Muscle of arm (tissue), 12 donors: ENCODE results near the gene ELOA. TPM values are rescaled to one million over a fixed set of nuclear protein-coding genes. Genes with fewer than 3 reads are reported as not detected.
"Not testable (repeated sequence)": the region's sequence is repeated elsewhere in the genome, so short reads cannot be mapped to it uniquely, and the experiment has no call there.

Experiments
- DNase-seq: peaks from one replicate; pipeline ENCODE4 v3.0.0-alpha.2; 2013
- polyA plus RNA-seq, 12 donors: library from polyadenylated mRNA; unstranded; fragments of 120-200 nt; gene quantifications; one replicate each; pipeline ENCODE4 v1.2.1, GENCODE V29; 2013; ENCODE audit not compliant: insufficient read length in 12 of 12

ELOA gene
- polyA plus RNA-seq, 12 donors, result 23.3 to 33.8 (median 30.6) TPM; not detected in 1

DNA sequence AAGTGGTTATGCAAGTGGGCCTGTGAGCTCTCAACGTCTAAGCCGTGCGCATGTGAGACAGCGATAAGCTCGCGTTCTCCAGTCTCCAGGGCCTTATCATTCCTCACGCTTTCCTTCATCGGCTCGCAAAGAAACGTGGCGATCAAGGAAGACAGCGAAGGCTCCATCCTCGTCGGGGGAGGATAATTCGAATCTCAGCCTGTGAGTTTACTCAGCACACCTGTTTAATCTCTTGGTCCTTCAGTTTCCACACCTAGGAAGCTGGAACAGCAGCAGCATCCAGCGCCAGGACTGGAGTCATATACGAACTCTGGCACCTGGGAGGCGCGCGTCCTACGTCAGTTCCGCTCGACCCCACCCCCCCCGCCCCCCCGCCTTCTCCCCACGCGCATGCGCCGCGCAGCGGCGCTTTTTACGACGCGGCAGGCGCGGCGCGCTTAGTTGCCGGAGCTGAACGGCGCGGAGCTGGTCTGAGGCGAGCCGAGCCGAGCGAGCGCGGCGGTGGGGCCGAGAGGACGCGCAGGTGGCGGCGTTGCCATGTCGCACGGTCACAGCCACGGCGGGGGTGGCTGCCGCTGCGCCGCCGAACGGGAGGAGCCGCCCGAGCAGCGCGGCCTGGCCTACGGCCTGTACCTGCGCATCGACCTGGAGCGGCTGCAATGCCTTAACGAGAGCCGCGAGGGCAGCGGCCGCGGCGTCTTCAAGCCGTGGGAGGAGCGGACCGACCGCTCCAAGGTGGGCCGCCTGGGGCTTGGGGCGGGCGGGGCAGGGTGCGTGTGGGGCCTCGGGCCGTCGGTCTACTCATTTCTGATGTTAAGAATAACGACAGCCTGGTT is 34.9 kb downstream of the ELOA start, which contains the start of gene PITHD1:
Gene PITHD1, plus strand, starts transcription at position 440 of the 836 bp plus-strand sequence. Its CDS starts 98 bp downstream, at position 538.
- DNase-seq, result peak; percentile 87

DNA sequence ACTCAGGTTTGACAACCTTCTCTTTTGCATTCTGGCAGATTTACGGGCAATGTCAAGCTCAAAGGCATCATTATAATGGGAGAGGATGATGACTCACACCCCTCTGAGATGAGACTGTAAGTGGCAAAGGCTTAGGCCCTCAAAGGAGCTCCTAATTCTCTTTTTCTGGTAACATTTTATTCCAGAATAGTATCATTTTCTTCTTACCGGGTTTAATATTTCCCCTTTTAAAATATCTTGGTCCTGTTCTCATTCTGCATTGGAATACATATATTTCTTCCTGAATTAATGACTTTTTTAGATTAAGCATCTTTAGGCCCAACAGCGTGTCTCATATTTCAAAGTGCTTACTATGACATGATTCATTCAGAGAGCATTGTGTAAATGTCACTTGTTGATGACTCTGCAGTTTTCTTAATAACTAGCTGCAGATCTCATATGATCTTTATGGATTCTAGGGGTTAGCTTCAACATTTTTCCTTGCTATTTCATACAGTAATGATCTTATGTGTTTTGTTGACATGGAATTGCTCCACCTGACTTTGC is 36.6 kb downstream of the ELOA start:
- DNase-seq, result no peak

DNA sequence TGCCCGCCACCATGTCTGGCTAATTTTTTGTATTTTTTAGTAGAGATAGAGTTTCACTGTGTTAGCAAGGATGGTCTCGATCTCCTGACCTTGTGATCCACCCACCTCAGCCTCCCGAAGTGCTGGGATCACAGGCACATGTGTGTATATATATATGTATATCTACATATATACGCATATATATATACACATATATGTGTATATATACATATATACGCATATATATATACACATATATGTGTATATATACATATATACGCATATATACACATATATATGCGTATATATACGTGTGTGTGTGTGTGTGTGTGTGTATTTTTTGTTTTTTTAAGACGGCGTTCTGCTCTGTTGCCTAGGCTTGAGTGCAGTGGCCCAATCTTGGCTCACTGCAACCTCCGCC is 39.9 kb downstream of the ELOA start:
- DNase-seq, result not testable (repeated sequence)

DNA sequence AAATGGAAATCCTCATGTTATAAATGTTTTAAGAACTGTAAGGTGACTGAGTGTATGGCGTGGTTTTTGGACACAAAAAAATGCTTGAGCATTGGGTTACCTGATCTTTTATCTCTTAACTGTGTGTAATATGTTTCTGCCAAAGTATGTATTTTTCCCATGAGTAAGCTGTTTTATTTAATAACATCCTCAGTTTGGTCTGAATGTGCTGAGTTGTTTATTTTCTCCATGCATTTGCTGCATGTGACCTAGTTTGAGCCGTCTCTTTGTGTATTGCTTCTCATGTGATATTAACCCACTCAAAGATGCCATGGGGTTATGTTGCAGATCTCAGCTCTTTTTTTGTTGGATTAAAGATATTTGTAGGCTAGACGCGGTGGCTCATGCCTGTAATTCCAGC is 41.6 kb downstream of the ELOA start:
- DNase-seq, result no peak

DNA sequence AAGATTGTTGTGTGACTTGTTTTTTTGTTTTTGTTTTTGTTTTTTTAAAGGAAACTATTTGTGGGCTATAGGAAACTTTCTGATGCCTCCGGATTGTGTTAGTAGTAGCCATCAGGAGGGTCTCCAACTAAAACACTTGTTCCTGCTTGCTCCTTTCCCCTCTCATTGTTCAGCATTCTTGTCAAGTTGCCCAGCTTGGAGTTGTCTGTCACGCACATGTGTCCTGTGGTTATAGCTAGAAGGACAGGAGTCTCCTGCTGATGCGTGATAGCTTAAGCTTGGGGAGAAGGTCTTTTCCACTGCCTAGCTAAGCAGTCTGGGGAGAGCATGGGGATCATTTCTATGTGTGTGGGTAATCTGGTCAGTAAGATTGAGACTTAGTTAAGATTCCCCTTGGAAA is 44.4 kb downstream of the ELOA start:
- DNase-seq, result no peak

DNA sequence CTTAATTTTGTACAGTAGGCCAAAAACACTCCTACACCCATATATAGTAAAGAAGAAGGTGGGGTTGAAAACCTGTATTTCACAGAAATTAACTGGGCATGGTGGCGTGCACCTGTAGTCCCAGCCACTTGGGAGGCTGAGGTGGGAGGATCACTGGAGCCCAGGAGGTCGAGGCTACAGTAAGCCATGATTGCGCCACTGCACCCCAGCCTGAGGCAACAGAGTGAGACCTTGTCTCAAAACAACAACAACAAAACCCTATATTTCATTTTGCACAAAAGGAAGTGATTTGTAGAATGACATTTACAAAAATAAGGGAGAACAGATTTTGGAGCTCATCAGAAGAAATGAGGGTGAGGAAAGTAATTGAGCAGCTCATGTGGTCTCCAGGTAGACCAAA is 45.4 kb downstream of the ELOA start:
- DNase-seq, result no peak

DNA sequence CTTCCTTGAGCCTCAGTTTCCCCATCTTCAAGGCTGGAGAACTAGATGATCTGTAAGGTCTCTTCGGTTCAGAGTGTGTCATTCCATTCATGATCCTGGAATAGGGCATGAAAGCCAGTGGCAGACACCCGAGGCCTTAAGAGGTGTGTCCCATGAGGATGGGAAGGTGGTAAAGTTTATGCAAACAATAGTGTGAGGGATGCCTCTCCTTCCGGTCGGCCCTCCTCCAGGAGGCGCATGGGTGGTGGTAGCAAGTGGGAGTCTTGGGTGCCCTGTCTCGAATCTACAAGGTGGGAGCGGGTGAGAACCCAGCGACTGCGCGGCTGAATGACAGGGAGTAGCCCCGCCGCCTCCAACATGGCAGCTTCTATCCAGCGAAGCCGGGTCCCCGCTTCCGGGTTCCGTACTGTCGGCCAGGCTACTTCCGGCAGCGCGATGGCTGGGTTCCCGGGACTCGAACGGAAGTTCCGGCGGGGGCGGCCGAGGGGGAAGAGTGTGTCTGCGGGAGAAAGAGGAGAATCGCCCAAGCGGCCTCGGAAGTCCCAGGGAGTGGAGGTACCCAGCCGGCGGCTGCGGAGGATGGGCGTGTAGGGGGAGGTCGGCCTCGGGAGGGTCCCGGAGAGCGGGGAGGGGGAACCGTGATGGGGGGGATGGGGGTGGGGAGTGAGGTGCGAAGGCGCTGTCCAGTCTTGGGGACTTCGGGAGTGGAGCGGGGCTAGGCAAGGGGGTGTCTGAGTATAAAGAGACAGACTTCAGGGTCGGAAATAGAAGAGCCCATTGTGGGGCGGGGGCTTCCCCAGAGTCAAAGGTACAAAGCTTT is 47.6 kb downstream of the ELOA start, which contains the start of gene LYPLA2:
Gene LYPLA2, plus strand, starts transcription at position 450 of the 820 bp plus-strand sequence. CDS start 1,538 bp downstream, outside the sequence.
- peak; percentile 95 for DNase-seq

DNA sequence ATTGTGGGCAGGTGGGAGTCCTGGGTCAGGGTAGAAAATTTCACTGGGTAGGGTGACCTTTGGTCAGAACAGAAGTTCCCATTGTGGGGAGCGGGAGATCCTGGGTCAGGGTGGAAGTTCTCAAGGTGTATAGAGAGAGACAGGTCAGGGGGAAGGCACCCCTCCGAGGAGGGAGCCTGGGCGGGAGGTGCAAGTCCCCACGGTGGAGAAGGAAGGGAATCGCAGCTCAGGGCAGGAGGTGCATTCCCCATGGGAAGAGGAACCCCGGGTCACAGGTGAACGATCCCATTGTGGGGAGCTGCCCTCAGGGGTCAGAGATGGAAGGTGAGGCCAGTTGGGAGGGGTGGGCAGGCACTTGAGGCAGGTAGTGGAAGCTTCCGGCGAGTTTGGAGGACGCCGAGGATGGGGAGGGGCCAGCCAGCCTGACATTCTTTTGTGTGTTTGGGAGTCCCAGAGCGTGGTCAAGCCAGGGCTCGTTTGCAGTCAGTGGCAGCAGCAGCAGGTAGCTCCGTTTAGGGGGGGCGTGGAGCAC is 48.3 kb downstream of the ELOA start:
- no peak for DNase-seq

DNA sequence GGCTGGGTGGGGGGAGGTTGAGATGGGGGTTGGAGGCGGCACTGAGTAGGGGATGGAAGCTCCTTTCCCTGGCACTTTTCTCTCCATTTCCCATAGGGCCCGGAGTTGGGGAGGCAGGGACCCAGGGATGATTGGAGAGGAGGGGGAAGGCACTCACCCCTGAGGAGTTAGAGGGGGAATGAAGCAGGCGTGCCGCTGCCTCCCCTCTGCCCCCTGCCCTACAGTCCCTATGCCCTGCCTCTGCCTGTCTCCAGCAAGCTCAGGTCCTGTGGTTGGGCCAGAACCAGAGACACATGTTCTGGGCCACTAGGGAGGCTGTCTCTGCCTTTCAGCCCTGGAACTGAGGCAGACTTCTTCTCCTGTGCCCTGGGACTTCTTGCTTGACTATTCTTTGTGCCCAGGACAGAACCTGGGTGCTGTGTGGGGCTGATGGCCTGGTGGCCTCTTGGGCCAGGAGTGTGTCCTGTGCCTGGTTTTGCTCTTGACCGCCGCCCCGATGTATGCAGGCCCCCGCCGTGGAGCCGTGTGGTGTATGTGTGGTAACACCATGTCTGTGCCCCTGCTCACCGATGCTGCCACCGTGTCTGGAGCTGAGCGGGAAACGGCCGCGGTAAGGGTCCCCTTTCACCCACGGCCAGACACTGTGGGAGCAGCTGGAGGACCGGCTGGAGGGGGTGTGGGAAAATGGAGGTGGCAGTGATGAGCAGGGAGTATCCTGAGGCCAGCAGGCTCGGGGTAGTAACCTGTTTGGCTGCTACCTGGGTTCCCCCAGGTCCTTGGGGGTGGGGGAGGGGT is 49.1 kb downstream of the ELOA start:
- DNase-seq, result no peak

DNA sequence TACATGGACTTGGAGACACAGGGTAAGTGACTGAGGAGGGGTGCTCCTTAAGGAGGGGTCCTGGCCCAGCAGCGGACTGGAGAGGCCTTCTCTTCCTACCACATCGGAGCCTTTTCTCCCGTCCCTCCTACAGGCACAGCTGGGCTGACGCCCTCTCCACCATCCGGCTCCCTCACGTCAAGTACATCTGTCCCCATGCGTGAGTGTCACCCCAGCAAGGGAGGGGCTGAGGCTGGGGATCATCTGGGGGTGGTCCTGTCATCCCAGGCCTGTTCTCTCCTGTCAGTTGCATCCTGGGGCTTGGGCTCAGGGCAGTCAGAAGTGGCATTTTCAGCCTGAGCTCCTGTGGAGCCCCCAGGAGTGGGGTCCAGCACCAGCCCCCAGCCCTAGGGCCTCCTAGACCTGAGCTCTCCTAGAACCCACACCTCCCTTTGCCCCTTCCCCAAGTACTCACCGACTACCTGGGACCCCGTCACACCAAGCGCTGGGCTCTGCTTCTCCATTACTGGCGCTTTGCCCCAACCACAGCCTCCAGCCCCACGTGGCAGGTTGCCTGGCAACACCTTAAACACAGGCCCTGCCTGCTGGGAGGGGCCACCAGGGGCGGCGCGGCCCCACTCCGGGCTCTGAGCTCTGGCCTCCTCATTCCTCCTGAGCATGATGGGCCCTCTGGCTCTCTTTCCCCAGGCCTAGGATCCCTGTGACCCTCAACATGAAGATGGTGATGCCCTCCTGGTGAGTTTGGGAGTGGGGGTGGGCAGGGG is 49.9 kb downstream of the ELOA start:
- no peak for DNase-seq

DNA sequence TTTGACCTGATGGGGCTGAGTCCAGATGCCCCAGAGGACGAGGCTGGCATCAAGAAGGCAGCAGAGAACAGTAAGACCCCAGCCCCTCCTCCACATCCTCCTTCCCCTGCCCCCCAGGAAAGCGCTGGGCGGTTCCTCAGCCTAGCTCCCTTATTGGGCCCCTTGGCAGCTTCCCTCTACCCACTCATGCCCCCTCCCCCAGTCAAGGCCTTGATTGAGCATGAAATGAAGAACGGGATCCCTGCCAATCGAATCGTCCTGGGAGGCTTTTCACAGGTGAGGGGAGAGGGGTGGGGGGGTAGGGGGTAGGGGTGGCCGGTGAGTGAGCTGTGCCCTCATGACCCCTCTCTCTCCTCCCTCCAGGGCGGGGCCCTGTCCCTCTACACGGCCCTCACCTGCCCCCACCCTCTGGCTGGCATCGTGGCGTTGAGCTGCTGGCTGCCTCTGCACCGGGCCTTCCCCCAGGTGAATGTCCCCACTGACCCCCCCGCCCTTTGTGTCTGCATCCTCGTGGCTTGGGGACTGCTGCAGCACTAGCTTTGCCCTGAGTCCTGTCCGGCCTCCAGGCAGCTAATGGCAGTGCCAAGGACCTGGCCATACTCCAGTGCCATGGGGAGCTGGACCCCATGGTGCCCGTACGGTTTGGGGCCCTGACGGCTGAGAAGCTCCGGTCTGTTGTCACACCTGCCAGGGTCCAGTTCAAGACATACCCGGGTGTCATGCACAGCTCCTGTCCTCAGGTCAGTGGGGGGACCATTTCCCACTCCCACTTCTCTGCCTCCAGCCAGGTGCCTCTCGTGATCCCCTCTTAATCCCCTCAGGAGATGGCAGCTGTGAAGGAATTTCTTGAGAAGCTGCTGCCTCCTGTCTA is 50.8 kb downstream of the ELOA start:
- DNase-seq, result no peak

DNA sequence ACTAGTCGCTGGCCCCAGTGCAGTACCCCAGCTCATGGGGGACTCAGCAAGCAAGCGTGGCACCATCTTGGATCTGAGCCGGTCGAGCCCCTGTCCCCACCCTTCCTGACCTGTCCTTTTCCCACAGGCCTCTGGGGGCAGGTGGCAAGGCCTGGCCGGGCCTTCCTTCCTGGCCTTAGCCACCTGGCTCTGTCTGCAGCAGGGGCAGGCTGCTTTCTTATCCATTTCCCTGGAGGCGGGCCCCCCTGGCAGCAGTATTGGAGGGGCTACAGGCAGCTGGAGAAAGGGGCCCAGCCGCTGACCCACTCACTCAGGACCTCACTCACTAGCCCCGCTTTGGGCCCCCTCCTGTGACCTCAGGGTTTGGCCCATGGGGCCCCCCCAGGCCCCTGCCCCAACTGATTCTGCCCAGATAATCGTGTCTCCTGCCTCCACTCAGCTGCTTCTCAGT is 51.5 kb downstream of the ELOA start:
- not testable (repeated sequence) for DNase-seq

DNA sequence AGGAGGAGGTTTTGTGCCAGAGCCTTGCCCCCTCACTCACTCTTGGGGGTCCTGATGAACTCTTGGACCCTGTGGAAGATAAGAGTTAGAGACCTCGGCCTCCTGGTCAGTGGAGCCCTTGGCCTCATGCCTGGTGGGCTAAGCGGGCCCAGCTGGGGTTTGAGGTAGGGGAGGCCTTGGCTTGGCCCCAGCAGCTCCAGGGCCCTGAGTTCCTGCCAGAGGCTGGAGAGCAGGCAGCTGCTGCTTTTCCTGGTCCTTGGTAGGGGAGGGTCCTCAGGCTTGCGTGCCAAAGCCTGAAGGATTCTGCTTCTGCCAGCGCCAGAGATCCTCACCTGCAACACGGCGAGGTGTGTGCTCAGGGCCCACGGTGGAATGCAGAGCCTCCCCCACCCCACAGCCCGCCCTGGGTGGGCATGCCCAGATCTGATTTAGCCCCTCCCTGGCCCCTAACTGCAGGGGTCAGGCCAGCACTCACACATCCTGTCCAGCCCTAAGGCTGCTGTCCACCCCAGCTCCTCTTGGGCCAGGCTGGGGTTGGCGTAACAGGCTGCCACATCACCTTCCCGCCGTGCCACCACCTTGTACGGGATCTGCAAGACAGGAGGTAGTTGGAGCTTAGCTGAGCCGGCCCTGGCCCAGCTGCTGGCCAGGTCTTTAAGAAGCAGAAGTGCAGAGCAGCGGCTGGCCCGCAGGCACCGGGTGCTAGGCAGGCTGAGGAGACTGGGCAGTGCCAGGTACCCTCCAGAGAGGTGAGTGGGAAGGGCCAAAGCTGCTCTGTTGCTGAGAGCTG is 52.6 kb downstream of the ELOA start:
- no peak for DNase-seq

DNA sequence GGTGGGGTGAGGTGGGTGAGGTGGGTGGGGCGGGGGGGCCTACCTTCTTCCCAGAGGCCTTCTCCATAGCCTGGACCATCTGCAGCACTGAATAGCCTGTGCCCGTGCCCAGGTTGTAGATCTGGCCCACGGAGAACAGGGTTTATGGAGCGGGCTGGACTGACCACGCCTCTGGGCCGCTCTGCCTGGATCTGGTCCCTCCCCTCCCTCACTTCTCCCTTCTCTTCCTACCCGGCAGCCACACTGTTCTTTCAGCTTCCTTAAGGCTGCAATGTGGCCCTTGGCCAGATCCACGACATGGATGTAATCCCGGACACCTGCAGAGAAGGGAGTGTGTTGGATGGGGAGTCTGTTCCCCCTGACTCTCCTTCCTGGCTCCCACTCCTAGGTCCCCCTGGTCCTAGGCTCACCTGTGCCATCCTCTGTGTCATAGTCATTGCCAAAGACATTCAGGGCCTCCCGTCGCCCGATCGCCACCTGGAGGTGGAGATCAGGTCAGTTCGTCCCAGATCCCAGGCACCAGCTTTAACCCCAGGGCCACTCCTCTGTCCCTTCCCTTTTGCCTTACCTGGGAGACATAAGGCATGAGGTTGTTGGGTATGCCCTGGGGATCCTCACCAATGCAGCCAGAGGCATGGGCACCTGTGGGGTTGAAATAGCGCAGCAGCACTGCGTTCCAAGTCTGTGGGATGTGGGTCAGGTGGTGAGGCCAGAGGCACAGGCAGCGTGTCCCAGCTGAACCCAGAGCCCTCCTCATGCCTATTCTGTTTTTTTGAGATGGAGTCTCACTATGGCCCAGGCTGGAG is 53.4 kb downstream of the ELOA start:
- DNase-seq, result no peak

DNA sequence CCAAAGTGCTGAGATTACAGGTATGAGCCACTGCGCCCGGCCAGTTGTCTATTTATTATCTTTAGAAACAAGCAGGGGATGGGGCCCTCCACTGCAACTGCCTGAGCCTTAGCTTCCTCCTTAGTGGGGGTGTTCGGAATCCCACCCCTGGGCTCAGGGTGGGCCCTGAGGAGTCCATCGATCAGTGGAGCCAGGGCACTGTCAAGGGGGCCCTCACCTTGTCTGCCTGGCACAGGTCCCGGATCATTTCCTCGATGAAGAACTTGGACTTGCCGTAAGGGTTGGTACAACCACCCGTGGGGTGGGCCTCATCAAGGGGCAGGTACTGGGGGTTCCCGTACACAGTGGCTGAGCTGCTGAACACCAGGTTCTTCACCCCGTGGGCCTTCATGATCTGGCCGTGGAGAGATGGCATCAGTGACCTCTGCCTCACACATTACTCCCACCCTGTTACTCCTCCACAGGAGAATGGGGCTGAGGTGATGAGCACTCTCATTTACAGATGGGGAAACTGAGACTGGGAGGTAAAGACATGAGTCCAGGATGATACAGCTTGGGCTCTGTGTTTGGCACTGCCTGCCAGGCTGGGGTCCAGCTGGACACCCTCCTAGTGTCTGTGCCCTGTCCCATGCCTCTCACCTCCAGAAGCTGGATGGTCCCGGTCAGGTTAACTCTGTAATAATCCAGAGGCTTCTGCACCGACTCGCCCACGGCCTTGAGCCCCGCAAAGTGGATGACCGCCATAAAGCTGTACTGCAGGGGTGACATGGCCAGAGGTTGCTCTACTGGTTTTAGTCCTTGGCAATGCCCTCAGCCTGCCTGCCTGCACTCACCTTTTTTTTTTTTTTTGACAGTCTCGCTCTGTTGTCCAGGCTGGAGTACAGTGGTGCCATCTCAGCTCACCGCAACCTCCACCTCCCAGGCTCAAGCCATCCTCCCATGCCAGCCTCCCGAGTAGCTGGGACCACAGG is 54.5 kb downstream of the ELOA start:
- no peak for DNase-seq

DNA sequence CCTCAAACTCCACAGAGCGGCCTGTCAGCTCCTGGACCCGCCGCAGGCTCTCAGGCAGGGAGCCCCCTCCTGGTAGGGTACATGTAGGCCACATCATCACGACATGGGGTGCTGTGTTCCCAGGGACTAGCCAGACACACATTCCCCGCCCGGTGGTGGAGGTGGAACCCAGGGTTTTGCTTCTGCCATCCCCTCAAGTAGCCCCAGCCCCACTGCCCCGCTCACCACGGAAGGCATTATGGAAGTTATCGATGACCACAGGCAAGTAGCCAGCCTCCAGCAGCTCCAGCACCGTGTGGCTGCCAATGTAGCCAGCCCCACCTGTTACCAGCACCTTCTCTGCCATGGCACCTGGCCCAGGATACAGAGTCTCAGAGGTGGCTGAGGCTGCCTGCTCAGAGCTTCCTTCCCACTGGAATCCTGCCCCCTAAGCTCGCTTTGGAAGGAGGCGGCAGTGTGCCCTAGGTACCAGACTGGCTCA is 55.4 kb downstream of the ELOA start:
- no peak for DNase-seq
